Osteoblast (primary cell): ENCODE results near the gene CHST15. TPM values are rescaled to one million over a fixed set of nuclear protein-coding genes. Genes with fewer than 3 reads are reported as not detected.
A peak's percentile ranks its signal among the peaks of the same experiment; 100 is the strongest.

Experiments used
- DNase-seq: peaks from one replicate; pipeline ENCODE4 v3.0.0; 2011; ENCODE audit warnings: low spot score, mixed read lengths; ENCODE audit not compliant: insufficient read length; ENCODE audit errors: missing footprints
- H2AFZ ChIP-seq: 2 replicates; pipeline ENCODE4 v1.6.0; 2011; ENCODE audit warnings: mild to moderate bottlenecking, low read length
- H3K27ac ChIP-seq: 2 replicates; pipeline ENCODE4 v1.5.1; 2011; ENCODE audit warnings: mild to moderate bottlenecking, low read depth, low read length, moderate library complexity
- H3K27me3 ChIP-seq: 2 replicates; pipeline ENCODE4 v1.6.0; 2012; ENCODE audit warnings: mild to moderate bottlenecking, control low read depth, inconsistent platforms, low read length, moderate library complexity; ENCODE audit not compliant: insufficient read depth
- H3K36me3 ChIP-seq: 2 replicates; pipeline ENCODE4 v1.5.1; 2011; ENCODE audit warnings: mild to moderate bottlenecking, low read length, control low read depth, moderate library complexity; ENCODE audit not compliant: insufficient read depth
- H3K4me1 ChIP-seq: 2 replicates; pipeline ENCODE4 v1.5.1; 2011; ENCODE audit warnings: mild to moderate bottlenecking, low read length, control low read depth, moderate library complexity; ENCODE audit not compliant: insufficient read depth
- H3K4me2 ChIP-seq: 2 replicates; pipeline ENCODE4 v1.6.0; 2011; ENCODE audit warnings: mild to moderate bottlenecking, low read length; ENCODE audit not compliant: insufficient read depth
- H3K4me3 ChIP-seq: fragments of 200-600 bp; sonication (generic); 3 replicates; pipeline ENCODE4 v1.5.1; 2012; ENCODE audit warnings: mild to moderate bottlenecking, low read length, inconsistent platforms; ENCODE audit not compliant: insufficient read depth
- H3K79me2 ChIP-seq: 2 replicates; pipeline ENCODE4 v1.6.0; 2012; ENCODE audit warnings: mild to moderate bottlenecking, low read length, control low read depth, inconsistent platforms; ENCODE audit not compliant: insufficient read depth
- H3K9me3 ChIP-seq: 2 replicates; pipeline ENCODE4 v1.5.1; 2011; ENCODE audit warnings: low read depth, low read length, control low read depth
- H4K20me1 ChIP-seq: 2 replicates; pipeline ENCODE4 v1.6.0; 2012; ENCODE audit warnings: mild to moderate bottlenecking, low read length, control low read depth; ENCODE audit not compliant: insufficient read depth
- total RNA-seq: library from RNA; depleted of rRNA; stranded (reverse); fragments of >200 nt; gene quantifications from 2 replicates; pipeline ENCODE4 v1.2.3, GENCODE V29; 2012
- TF ChIP-seq, protein P1 (sequence below): IDR thresholded peaks from 2 replicates; pipeline ENCODE4 v1.5.1; 2011; ENCODE audit warnings: mild to moderate bottlenecking, low read depth, low read length, moderate library complexity; ENCODE audit errors: extremely low read depth

The CHST15 gene
- total RNA-seq, 1 donor, result 22.8 TPM

DNA sequence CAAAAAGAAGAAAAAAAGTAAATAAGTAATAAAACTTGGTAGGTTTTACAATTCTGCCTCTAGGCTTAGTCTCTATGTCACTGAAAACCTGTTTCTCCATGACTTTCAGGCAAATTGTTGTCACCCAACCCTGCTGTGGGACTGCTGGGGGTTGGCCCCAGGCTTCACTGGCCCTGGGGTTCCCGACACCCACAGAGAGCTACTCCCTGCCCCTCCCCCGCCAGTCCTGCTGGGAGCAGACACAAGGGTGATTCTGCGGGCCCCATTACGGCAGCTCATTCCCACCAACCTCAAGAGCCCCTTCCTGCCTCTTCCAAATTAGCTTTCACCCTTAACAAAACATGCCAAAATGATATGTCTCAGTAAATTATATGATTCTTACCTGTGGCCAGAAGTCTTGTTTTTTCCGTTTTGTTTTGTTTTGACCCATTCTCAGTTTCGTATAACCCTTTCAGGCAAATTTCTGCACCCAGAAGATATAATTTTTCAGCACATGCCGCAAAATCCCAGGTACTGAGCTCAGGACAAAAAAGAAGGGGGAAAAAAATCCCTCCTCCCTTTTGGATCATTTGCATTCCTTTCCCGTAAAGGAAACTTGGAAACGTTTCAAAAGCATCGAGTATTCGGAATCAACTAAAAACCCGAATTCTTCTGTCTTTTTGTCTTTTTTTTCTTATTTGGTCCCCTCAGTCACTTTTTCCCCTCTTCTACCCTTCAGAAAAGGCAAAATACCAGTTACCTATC is 27.8 kb downstream of the CHST15 start:
- Histone ChIP-seq H3K36me3 (no peaks in the 10 kb centered on the region), H3K79me2 (no peaks in the 10 kb centered on the region), H4K20me1 (peaks cover 16% of the 10 kb centered on the region), H2AFZ (no peak overlapping the region), H3K27me3 (peaks cover 12% of the 10 kb centered on the region), H3K27ac (no peak overlapping the region), H3K4me3 (no peak overlapping the region), H3K4me2 (no peak overlapping the region), H3K4me1 (peaks cover 11% of the 10 kb centered on the region), H3K9me3 (no peaks in the 10 kb centered on the region)
- TF ChIP-seq, protein P1, sequence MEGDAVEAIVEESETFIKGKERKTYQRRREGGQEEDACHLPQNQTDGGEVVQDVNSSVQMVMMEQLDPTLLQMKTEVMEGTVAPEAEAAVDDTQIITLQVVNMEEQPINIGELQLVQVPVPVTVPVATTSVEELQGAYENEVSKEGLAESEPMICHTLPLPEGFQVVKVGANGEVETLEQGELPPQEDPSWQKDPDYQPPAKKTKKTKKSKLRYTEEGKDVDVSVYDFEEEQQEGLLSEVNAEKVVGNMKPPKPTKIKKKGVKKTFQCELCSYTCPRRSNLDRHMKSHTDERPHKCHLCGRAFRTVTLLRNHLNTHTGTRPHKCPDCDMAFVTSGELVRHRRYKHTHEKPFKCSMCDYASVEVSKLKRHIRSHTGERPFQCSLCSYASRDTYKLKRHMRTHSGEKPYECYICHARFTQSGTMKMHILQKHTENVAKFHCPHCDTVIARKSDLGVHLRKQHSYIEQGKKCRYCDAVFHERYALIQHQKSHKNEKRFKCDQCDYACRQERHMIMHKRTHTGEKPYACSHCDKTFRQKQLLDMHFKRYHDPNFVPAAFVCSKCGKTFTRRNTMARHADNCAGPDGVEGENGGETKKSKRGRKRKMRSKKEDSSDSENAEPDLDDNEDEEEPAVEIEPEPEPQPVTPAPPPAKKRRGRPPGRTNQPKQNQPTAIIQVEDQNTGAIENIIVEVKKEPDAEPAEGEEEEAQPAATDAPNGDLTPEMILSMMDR, result no peak
- DNase-seq, result no peak

DNA sequence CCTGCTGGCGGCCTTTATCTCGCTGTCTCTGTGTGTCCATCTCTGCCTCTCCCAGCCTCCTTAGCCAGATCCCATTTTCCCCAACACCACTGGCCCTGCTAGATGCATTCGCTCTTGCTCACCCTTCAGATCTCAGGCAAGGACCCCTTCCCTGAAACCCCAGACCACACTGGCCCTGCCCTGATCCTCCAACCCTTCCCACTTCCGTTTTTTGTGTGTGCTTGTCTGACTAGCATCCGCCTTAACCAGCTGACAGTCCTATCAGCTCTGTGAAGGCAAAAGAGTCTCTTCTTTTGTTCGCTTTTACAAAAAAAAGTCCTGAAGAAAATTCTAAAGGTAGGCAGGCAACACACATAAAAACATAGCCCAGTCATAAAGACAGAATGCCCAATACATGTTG is 28.7 kb downstream of the CHST15 start:
- H3K36me3 ChIP-seq, result no peaks in the 10 kb centered on the region
- H2AFZ ChIP-seq, result no peak overlapping the region
- H3K4me3 ChIP-seq, result no peak overlapping the region
- H3K79me2 ChIP-seq, result no peaks in the 10 kb centered on the region
- H3K27ac ChIP-seq, result no peak overlapping the region
- H3K9me3 ChIP-seq, result no peaks in the 10 kb centered on the region
- peaks cover 11% of the 10 kb centered on the region for H3K4me1 ChIP-seq
- peaks cover 12% of the 10 kb centered on the region for H3K27me3 ChIP-seq
- TF ChIP-seq, protein P1, result no peak
- H3K4me2 ChIP-seq, result no peak overlapping the region
- H4K20me1 ChIP-seq, result peaks cover 16% of the 10 kb centered on the region
- DNase-seq, result no peak

DNA sequence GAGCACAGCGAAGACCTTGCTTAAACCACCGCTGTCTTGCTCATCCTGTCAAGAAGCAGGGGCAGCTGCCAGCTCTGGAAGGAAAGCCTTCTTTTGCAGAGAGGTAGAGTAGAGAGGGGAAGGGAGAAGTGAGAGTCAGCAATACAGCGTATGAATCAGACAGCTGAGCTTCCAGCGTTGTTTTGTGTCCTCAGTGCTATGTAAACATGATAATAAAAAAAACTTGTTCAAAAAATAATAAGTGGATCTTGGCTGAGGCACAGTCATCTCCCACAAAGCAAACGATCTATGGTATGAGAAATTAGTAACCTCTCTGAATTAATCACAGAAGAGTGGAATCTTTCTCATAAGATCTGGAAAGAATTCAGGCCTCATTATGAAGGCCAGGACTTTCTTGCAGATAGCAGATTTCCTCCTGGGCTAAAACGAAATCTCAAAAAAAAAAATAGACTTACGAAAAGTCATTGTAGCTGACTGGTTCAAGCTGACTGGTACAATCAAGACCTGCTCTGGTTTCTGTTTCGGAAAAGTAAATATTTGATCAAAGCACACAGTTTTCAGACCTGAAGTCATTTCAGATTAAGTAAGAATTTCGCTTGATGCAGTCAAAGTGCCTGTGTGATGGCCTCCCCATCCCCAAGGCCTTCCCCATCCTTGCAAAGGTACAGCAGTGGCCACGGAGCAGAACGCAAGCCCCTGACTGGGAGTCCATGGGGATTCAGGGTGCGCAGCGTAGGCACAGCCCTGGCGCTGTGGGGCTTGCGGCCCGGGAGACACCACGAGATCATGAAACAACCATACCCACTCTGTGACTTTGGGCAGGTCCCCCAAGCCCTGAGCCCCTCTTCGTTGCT is 29.4 kb downstream of the CHST15 start:
- Histone ChIP-seq H2AFZ (no peak overlapping the region), H3K79me2 (no peaks in the 10 kb centered on the region), H3K9me3 (no peaks in the 10 kb centered on the region), H4K20me1 (peaks cover 16% of the 10 kb centered on the region), H3K4me2 (peak overlapping the region; percentile 27), H3K4me3 (no peak overlapping the region), H3K27ac (peak overlapping the region; percentile 27), H3K36me3 (no peaks in the 10 kb centered on the region), H3K27me3 (peaks cover 12% of the 10 kb centered on the region), H3K4me1 (peaks cover 11% of the 10 kb centered on the region)
- DNase-seq, result peak; percentile 95
- TF ChIP-seq, protein P1, result no peak

DNA sequence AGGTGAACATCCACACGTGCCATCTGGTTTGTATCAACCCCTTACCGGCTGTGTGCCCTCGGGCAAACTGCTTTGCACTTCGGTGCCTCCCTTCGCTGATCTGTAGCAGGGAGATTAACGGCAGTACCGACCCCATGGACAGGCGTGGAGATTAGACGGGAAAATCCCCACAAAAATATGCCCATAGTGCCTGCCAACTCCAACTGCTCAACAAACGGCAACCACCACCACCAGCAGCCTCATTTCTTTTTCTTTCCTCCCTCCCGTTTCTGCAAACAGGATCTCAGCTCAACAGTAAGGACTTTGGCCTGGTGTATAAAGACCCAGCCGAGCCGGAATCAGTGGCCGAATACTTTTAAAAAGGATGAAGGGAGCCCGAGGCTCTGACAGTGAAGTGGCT is 31.0 kb downstream of the CHST15 start:
- H3K27ac ChIP-seq, result no peak overlapping the region
- H3K4me1 ChIP-seq, result peaks cover 11% of the 10 kb centered on the region
- no peaks in the 10 kb centered on the region for H3K79me2 ChIP-seq
- no peak for DNase-seq
- H2AFZ ChIP-seq, result no peak overlapping the region
- no peaks in the 10 kb centered on the region for H3K36me3 ChIP-seq
- peaks cover 12% of the 10 kb centered on the region for H4K20me1 ChIP-seq
- H3K9me3 ChIP-seq, result no peaks in the 10 kb centered on the region
- H3K4me3 ChIP-seq, result no peak overlapping the region
- H3K27me3 ChIP-seq, result peaks cover 12% of the 10 kb centered on the region
- no peak overlapping the region for H3K4me2 ChIP-seq
- TF ChIP-seq, protein P1, result no peak
